Measurements from ENCODE around the gene CLBA1.

CLBA1 gene

DNA sequence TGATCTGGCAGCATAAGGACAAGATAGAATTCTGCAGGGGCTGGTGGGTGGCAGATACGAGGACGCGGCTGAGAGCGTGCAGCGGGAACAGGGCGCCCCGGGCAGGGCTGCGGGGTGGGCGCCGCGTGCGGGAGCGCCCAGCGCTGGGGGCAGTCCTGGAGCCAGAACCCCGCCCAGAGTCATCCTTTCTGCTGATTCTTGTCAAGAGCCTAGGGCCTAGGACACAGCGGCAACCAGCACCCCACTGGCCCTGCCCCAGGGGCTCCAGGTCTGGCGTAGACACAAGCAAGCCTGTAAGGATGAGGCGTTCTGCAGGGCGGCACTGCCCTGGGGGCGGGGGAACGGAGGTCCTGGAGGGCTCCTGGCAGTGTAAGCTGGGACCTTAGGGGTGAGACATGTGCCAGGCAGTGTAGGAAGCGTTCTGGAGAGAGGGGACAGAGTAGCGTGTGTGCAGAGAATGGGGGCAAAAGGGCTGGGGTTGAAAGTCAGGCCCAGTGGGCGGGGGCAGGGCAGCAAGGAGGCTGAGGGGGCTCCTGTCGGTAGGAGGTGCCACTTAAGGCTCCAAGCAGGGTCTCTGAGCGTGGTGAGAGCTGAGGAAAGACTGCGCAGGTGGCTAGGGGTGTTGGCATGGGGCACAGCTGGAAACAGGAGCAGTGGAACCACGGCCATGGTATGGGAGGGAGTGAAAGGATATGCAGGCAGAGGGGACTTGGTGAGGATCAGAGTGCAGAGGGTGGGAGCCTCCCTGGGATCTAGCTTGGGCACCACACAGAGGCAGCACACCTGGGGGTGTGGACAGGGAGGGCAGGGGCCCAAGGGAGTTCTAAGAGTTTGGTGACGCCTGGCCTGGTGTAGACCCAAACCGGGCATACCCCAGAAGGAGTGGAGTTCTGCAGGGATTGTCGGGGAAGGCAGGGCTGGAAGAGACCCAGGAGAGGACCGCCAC lies 6.6 kb upstream of the CLBA1 start:
- Histone ChIP-seq H3K36me3 (ENCODE audit: insufficient read depth, low read length) (no peaks in the 10 kb centered on the region), H3K27me3 (ENCODE audit: control insufficient read depth, insufficient read depth, low read length) (no peaks in the 10 kb centered on the region), H3K9me3 (replicated peaks; ENCODE audit: low read length) (no peaks in the 10 kb centered on the region), H3K4me1 (ENCODE audit: control insufficient read depth, insufficient read depth, low read length) (peaks cover 47% of the 10 kb centered on the region), H3K4me2 (ENCODE audit: low read length) (peak overlapping the region; percentile 88), H3K4me3 (ENCODE audit: low read length) (peak overlapping the region; percentile 33), H3K9ac (ENCODE audit: low read depth, low read length) (no peak overlapping the region)

DNA sequence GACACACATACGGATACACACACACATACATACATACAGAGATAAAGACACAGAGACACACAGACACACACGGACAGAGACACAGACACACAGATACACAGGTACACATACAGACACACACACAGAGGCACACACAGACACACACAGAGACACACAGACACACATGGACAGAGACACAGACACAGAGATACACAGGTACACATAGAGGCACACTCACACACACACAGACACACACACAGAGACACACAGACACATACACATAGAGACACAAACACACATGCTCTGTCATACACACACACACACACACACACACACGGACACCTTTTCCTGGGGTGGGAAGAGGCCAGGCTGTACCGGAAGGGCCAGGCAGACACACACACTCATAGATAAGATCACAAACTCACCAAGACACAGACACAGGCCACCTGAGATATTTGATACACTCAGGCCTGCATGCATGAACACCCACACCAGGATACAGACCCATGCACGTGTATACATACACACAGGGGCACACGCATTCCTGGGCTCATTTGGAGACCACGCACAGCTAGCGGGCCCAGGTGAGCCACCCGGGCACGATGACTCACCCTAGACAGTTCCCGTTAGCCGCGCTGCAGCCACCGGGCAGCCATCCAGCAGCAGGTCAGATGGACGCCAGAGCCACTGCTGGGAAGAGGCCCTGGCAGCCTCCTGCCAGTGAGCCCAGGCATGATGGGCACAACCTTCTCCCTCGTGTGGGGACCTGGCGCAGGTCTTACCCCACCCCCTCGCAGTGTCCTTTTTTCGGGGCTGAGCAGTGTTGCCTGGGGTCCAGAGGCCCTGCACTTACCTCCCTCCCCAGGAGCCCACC lies 5.6 kb upstream of the CLBA1 start:
- H3K9me3 ChIP-seq (replicated peaks; ENCODE audit: low read length): no peaks in the 10 kb centered on the region
- H3K4me2 ChIP-seq (ENCODE audit: low read length): no peak overlapping the region
- no peaks in the 10 kb centered on the region for H3K27me3 ChIP-seq (ENCODE audit: control insufficient read depth, insufficient read depth, low read length)
- H3K9ac ChIP-seq (ENCODE audit: low read depth, low read length): no peak overlapping the region
- no peaks in the 10 kb centered on the region for H3K36me3 ChIP-seq (ENCODE audit: insufficient read depth, low read length)
- no peak overlapping the region for H3K4me3 ChIP-seq (ENCODE audit: low read length)
- H3K4me1 ChIP-seq (ENCODE audit: control insufficient read depth, insufficient read depth, low read length): peaks cover 38% of the 10 kb centered on the region

DNA sequence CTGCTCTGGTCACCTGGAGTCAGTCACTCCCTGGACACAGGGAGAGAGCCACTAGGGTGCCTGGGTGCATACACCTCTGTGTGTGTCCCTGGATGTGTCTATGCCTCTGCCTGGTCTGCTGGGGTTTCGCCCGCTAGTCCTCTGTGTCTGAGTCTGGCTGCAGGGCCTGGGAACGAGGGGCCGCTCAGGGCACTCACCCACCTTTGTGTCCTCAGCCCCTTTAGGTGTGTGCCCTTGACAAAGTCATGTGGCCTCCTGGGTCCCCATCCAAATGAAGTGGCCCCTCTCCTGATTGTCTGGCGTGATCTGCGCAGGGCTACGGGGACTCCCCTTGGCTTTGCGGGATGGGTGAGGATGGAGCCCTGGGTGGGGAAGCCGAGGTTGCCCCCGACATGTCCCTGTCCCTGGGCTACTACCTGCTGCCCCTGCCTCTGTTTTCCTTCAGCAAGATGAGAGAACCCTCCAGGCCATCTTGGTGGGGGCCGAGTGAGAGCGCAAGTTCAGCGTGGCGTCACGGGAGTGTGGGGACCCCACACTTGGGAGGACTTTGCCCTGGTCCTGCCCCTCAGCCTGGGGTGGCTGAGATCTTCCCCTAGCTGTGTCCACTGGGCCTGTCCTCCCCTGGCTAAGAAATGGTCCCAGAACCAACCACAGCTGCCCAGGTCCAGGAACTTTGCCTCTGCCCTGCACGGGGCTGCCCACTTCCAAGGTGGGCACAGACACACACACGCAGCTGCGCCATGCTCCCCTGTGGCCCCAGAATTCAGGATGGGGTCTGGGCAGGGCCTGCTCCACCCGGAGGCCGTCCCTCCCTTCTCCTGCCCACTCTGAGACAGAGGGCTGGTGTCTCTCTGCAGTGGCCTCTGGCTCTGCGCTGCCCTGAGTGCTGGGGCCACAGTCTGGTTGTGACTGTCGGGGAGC lies 4.7 kb upstream of the CLBA1 start:
- no peak overlapping the region for H3K4me2 ChIP-seq (ENCODE audit: low read length)
- H3K4me1 ChIP-seq (ENCODE audit: control insufficient read depth, insufficient read depth, low read length): peaks cover 33% of the 10 kb centered on the region
- H3K27me3 ChIP-seq (ENCODE audit: control insufficient read depth, insufficient read depth, low read length): no peaks in the 10 kb centered on the region
- no peak overlapping the region for H3K9ac ChIP-seq (ENCODE audit: low read depth, low read length)
- H3K9me3 ChIP-seq (replicated peaks; ENCODE audit: low read length): no peaks in the 10 kb centered on the region
- no peaks in the 10 kb centered on the region for H3K36me3 ChIP-seq (ENCODE audit: insufficient read depth, low read length)
- no peak overlapping the region for H3K4me3 ChIP-seq (ENCODE audit: low read length)

DNA sequence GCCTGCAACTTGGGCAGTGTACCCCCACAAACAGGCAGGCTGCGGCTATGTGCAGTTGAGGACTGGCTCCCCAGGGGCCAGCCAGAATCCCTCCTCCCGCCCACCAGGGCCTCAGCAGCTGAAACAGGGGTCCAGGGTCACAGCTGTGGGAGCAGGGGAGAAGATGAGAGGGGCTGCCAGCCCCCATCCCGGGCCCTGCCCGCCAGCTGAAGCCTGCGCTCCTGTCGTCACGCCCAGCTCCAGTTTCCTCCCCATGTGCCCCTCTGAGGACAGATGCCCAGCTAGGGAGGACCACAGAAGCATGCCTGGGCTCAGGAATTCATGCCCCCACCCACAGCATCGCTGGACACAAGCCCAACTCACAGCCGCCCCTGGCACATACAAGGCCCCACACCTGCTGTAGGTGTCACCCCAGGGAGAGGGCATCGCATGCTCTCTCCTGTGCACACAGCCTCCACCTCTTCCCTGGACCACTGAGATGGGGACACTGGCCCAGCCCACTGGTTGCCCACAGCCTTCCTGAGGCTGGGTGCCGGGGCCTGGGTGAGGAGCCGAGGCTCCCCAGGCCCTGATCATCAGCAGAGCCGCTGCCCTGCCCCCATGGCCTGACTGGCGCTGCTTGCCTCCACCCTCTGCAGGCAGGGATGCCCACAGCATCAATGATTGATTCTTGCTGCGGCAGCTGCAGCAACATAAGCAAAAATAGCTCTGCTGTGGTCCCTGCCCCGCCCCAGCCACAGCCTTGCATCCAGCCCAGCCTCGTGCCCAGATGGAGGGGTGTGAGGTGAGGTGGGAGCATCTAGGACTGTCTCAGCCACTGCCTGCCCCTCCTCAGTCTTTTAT lies 3.7 kb upstream of the CLBA1 start:
- Histone ChIP-seq H3K27me3 (ENCODE audit: control insufficient read depth, insufficient read depth, low read length) (no peaks in the 10 kb centered on the region), H3K9ac (ENCODE audit: low read depth, low read length) (no peak overlapping the region), H3K4me3 (ENCODE audit: low read length) (no peak overlapping the region), H3K4me2 (ENCODE audit: low read length) (no peak overlapping the region), H3K36me3 (ENCODE audit: insufficient read depth, low read length) (no peaks in the 10 kb centered on the region), H3K9me3 (replicated peaks; ENCODE audit: low read length) (no peaks in the 10 kb centered on the region), H3K4me1 (ENCODE audit: control insufficient read depth, insufficient read depth, low read length) (peaks cover 34% of the 10 kb centered on the region)

DNA sequence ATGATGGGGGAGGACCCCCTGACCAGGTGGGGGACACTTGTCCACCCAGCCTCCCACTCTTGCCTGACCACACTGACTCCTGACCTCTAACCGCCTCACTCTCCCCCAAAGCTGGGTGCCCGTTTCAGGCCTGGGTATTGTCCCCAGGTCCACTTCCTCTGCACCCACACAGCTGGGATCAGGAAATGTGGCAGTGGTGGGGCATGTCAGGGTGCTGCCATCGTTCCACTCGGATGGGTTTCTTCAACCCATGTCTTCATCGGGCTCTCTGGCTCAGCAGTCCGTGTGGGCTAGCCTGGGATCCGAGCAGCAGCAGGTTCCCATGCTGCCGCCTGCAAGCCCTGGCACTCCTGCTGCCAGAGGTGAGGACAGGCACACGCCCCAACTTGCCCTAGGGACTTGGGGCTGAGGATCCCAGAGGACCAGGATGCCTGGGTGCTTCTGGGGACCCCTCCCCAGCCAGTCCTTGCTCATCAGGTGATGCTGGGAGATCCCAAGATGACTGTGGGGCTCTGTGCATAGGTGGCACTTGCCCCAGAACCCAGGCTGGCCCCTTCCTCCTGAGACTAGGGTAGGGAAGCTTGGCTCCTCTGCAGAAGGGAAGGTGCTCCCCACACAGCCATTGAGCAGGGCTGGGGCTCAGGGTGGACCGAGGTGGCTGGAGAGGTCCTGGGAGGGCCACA lies 2.9 kb upstream of the CLBA1 start:
- Histone ChIP-seq H3K4me2 (ENCODE audit: low read length) (no peak overlapping the region), H3K9me3 (replicated peaks; ENCODE audit: low read length) (no peaks in the 10 kb centered on the region), H3K9ac (ENCODE audit: low read depth, low read length) (no peak overlapping the region), H3K4me3 (ENCODE audit: low read length) (no peak overlapping the region), H3K27me3 (ENCODE audit: control insufficient read depth, insufficient read depth, low read length) (no peaks in the 10 kb centered on the region), H3K4me1 (ENCODE audit: control insufficient read depth, insufficient read depth, low read length) (peaks cover 26% of the 10 kb centered on the region), H3K36me3 (ENCODE audit: insufficient read depth, low read length) (no peaks in the 10 kb centered on the region)

- no peaks in the 10 kb centered on the region for H3K9me3 ChIP-seq (replicated peaks; ENCODE audit: low read length)
These were observed 2.3 kb upstream of the CLBA1 start for GRCh38 chr14:104983231-104983721.

DNA sequence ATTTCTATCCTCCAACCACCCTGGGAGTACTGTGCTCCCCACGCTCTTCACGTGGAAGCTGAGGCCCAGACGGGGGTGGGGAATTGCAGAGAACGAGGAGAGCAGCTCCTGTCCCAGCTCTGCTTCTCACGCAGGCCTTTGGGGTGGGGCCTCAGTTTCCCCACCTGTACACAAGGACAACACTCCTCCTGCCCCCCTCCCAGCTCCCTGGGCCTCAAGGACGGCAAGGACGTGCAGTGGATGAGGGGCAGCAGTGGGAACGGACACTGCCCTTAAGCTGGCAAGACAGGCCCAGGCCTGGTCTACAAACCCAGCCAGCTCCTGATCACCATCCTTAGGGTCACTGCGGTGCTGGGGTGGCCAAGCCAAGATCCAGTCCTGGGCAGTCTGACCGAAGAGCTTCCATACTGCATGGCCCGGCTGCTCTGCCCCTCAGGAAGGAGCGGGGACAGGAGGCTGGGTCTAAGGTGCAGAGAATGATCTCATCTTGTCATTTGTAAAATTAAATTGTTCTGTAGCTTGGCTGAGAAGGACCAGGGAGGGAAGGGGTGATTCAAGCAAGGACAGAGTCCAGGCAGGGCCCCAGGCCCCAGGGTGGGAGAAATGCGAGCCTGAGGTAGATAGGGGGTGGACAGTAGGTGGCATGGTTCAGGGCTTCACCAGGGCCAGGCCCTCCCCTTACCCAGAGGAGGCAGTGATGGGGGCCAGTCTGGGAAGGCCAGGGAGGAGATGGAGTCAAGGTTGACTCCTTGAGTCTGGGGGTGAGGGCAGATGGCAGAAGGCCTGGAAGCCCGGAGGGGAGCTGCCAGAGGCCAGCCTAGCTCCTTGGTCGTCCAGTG lies 1.3 kb upstream of the CLBA1 start:
- Histone ChIP-seq H3K4me3 (ENCODE audit: low read length) (no peak overlapping the region), H3K36me3 (ENCODE audit: insufficient read depth, low read length) (no peaks in the 10 kb centered on the region), H3K9me3 (replicated peaks; ENCODE audit: low read length) (no peaks in the 10 kb centered on the region), H3K9ac (ENCODE audit: low read depth, low read length) (no peak overlapping the region), H3K27me3 (ENCODE audit: control insufficient read depth, insufficient read depth, low read length) (no peaks in the 10 kb centered on the region), H3K4me1 (ENCODE audit: control insufficient read depth, insufficient read depth, low read length) (peaks cover 20% of the 10 kb centered on the region), H3K4me2 (ENCODE audit: low read length) (no peak overlapping the region)

More at GRCh38 chr14:104983231-104983721, 2.3 kb upstream of the CLBA1 start:
- H3K4me2 ChIP-seq (ENCODE audit: low read length): no peak overlapping the region
- no peaks in the 10 kb centered on the region for H3K36me3 ChIP-seq (ENCODE audit: insufficient read depth, low read length)
- H3K9ac ChIP-seq (ENCODE audit: low read depth, low read length): no peak overlapping the region
- no peak overlapping the region for H3K4me3 ChIP-seq (ENCODE audit: low read length)
- H3K27me3 ChIP-seq (ENCODE audit: control insufficient read depth, insufficient read depth, low read length): no peaks in the 10 kb centered on the region
- H3K4me1 ChIP-seq (ENCODE audit: control insufficient read depth, insufficient read depth, low read length): peaks cover 23% of the 10 kb centered on the region

GRCh38 chr14:104986487-104987164 lies 1.0 kb downstream of the CLBA1 start:
- Histone ChIP-seq H3K36me3 (ENCODE audit: insufficient read depth, low read length) (no peaks in the 10 kb centered on the region), H3K4me3 (ENCODE audit: low read length) (peak overlapping the region; percentile 98), H3K4me1 (ENCODE audit: control insufficient read depth, insufficient read depth, low read length) (peaks cover 13% of the 10 kb centered on the region), H3K9ac (ENCODE audit: low read depth, low read length) (peak overlapping the region; percentile 89), H3K9me3 (replicated peaks; ENCODE audit: low read length) (no peaks in the 10 kb centered on the region), H3K27me3 (ENCODE audit: control insufficient read depth, insufficient read depth, low read length) (no peaks in the 10 kb centered on the region), H3K4me2 (ENCODE audit: low read length) (peak overlapping the region; percentile 92)

Data from skeletal muscle satellite cell (primary cell).